Stimulated activated CD8-positive, alpha-beta memory T cell treated with anti-CD3 and anti-CD28 coated beads, Interleukin-7, amount 100 ng/mL, for 4 hours (primary cell): ENCODE measurements around the gene UPF2.
A peak's percentile ranks its signal among the peaks of the same experiment; 100 is the strongest.
"Not testable (repeated sequence)": the region's sequence is repeated elsewhere in the genome, so short reads cannot be mapped to it uniquely, and the experiment has no call there.

Source experiments
- DNase-seq, 2 donors: peaks; one replicate each; pipeline ENCODE4 v3.0.0-alpha.2; 2020; ENCODE audit warnings: low read depth in 2 of 2

The UPF2 gene

GRCh38 chr10:12042797-12043651 is at the start of gene UPF2:
TSS of gene UPF2 (minus strand) at chr10:12042809. CDS start at chr10:12035423, 7,386 bp downstream.
- DNase-seq = peak; percentile 97

GRCh38 chr10:12091421-12091820 is 48.8 kb upstream of the UPF2 start:
- no peak for DNase-seq

- DNase-seq = no peak
These were observed 46.3 kb upstream of the UPF2 start for GRCh38 chr10:12088919-12089318.

GRCh38 chr10:12081879-12082557 is 39.4 kb upstream of the UPF2 start:
- DNase-seq = no peak

GRCh38 chr10:12081470-12081869 is 38.9 kb upstream of the UPF2 start:
- no peak for DNase-seq

- DNase-seq = no peak
These were observed 35.1 kb upstream of the UPF2 start for GRCh38 chr10:12077580-12078180.

GRCh38 chr10:12073526-12073925 is 30.9 kb upstream of the UPF2 start:
- no peak for DNase-seq

GRCh38 chr10:12071441-12071840 is 28.8 kb upstream of the UPF2 start:
- not testable (repeated sequence) for DNase-seq

- DNase-seq = peak; percentile 95 to 98
These were observed 26.1 kb upstream of the UPF2 start, which contains the start of gene DHTKD1 for GRCh38 chr10:12068449-12069269. TSS of gene DHTKD1 (plus strand) at chr10:12068954. CDS start at chr10:12069034, 80 bp downstream.

GRCh38 chr10:12067336-12067735 is 24.7 kb upstream of the UPF2 start:
- no peak for DNase-seq

- DNase-seq = no peak
These were observed 20.8 kb upstream of the UPF2 start for GRCh38 chr10:12063483-12063818.

GRCh38 chr10:12062754-12063482 is 20.3 kb upstream of the UPF2 start:
- no peak for DNase-seq

GRCh38 chr10:12061124-12061523 is 18.5 kb upstream of the UPF2 start:
- no peak for DNase-seq

GRCh38 chr10:12056748-12057147 is 14.1 kb upstream of the UPF2 start:
- DNase-seq = no peak

GRCh38 chr10:12055732-12056131 is 13.1 kb upstream of the UPF2 start:
- no peak for DNase-seq

- DNase-seq = no peak
These were observed 8.6 kb upstream of the UPF2 start for GRCh38 chr10:12051241-12051640.

- DNase-seq = no peak
These were observed 7.9 kb upstream of the UPF2 start for GRCh38 chr10:12050528-12050927.

- no peak for DNase-seq
These were observed 5.9 kb upstream of the UPF2 start for GRCh38 chr10:12048547-12048946.

- no peak for DNase-seq
These were observed 3.0 kb upstream of the UPF2 start for GRCh38 chr10:12045596-12045995.

- DNase-seq = peak; percentile 54 to 64
These were observed 206 bp downstream of the UPF2 start for GRCh38 chr10:12042409-12042796.

- no peak for DNase-seq
These were observed 722 bp downstream of the UPF2 start for GRCh38 chr10:12041766-12042408.
